Choroid plexus epithelial cell (primary cell): Measurements from ENCODE around the gene CNTN5.

Experiments
- DNase-seq: peaks from one replicate; pipeline ENCODE4 v3.0.0-alpha.2; 2010; ENCODE audit warnings: low read depth
- H3K4me3 ChIP-seq: 2 replicates; pipeline ENCODE4 v1.5.1; 2011; ENCODE audit warnings: low read depth, mild to moderate bottlenecking, control low read depth, low read length, moderate library complexity
- CTCF ChIP-seq: conservative IDR thresholded peaks from 2 replicates; pipeline ENCODE4 v1.5.1; 2011; ENCODE audit warnings: low read depth, mild to moderate bottlenecking, control low read depth, inconsistent platforms, low read length, moderate library complexity

Gene CNTN5

GRCh38 chr11:99446400-99446799 is 425.7 kb downstream of the CNTN5 start:
- H3K4me3 ChIP-seq, result no peak overlapping the region
- no peak for TF ChIP-seq CTCF
- DNase-seq, result no peak

DNA sequence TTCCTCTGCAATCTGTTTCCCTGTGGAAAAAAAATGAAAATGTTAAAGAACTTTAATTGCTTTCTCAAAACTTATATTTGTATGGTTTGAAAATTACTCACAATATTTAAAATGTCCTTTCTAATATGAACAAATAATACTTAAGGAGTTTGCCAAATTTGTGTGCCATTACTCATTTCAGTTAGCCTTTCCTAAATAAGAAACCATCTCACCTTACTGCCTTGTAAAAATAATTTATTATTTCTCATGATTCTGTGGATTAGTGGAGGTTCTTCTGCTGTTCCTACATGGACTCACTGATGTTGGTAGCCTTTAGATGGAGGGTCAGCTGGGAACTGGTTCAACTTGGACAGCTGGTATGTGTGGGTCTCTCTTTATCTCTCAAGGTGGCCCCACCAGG is 428.6 kb downstream of the CNTN5 start:
- no peak overlapping the region for H3K4me3 ChIP-seq
- TF ChIP-seq CTCF, result no peak
- DNase-seq, result no peak

DNA sequence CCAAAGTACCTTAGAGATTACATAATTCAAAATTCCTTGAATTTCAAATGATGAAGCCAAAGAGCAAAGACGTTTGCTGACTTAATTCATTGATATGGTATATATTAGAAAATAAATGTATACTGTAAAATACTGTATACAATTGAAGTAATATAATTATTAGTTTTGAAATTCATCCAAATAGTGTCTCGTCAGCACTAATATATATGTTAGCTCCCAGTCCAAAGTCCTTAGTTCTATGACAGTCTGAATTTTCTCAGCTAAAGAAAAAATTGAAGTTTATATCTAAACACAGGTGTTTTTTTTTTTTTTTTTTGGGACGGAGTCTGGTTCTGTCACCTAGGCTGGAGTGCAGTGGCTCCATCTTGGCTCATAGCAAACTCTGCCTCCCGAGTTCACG is 431.3 kb downstream of the CNTN5 start:
- no peak for DNase-seq
- TF ChIP-seq CTCF, result no peak
- H3K4me3 ChIP-seq, result no peak overlapping the region

DNA sequence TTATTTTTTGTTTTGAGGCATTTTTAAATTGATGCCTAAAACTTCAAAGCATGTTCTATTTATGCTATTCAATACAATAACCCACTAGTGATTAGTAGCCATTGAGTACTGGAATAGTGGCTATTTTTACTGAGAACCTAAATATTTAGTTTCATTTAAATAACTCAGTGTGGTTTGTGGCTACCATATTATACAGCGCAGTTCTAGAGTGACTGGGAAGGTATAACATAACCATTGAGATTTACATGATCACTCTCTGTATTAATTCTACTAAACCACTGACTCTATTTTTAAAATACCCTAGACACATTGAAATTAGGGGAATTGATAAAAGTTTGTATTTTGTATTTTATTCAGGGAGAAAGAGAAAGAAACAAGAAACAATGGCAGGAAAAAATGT is 441.2 kb downstream of the CNTN5 start:
- no peak overlapping the region for H3K4me3 ChIP-seq
- DNase-seq, result no peak
- no peak for TF ChIP-seq CTCF

GRCh38 chr11:99464985-99465384 is 444.2 kb downstream of the CNTN5 start:
- TF ChIP-seq CTCF, result no peak
- DNase-seq, result no peak
- no peak overlapping the region for H3K4me3 ChIP-seq

- DNase-seq, result peak; percentile 45
Observed at GRCh38 chr11:99489581-99489980, 468.8 kb downstream of the CNTN5 start.

More at GRCh38 chr11:99489581-99489980, 468.8 kb downstream of the CNTN5 start:
- H3K4me3 ChIP-seq, result no peak overlapping the region
- no peak for TF ChIP-seq CTCF
